Fibroblast of skin of abdomen (primary cell): ENCODE measurements around the gene CCDC192.

Source experiments
- DNase-seq: peaks from one replicate; pipeline ENCODE4 v3.0.0-alpha.2; 2013

CCDC192 gene

GRCh38 chr5:127887282-127887681, 184.1 kb downstream of the CCDC192 start:
- DNase-seq: peak; percentile 10

DNA sequence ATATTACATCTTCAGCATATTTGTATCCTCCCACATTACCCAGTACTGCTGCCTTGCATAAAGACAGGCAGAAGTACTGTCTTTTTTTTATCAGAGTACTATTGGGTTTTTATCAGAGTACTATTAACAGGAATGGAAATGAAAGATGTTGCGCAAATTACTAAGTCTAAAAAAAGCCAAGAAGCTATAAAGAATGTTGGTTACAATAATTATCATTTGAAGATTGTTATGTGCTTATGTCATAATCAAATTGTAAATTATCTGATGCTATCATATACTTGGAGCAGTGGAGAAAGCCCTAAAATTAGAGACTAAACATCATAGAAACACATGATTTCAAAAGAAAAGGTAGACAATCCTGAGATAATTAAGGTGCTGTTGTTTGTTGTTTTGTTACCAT, 188.8 kb downstream of the CCDC192 start:
- DNase-seq: peak; percentile 5

- DNase-seq: peak; percentile 82
These were observed 189.4 kb downstream of the CCDC192 start for GRCh38 chr5:127892467-127893207.

DNA sequence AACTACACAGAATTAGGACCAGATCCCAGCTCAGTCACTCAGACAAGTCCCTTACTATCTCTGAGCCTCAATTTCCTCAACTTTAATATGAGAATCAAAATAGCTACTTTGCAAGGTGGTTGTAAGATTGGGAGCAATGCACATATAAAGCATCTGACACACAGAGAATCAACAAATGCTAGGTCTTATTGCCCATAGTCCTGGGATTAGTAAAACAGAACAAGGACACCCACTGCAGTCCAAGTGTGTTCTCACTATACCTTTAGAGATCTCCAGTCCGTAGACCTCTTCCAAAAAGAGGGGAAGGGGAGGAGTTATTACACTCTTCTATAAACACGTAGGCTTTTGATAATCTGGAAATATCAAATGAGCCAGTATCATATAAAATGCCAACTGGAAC, 190.0 kb downstream of the CCDC192 start:
- no peak for DNase-seq

DNA sequence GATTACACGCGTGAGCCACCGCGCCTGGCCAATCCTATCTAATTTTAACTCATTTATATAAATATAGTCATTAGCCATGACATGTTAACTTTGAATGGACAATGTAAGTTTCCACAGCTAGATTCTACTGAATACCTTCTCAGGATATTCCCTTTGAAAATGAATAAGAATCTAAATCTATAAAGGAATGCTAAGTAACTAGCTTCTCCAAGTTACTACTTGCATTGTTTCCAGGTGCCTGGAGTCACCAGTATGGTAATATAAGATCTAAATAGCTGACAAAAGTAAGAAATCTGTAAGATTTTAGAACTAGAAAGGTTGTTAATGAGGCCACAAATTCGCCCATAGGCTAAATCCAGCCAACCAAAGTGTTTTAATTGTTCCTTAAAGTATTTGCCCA, 191.3 kb downstream of the CCDC192 start:
- no peak for DNase-seq

GRCh38 chr5:127898551-127899213, 195.5 kb downstream of the CCDC192 start:
- DNase-seq: peak; percentile 21

GRCh38 chr5:127899214-127899610, 196.0 kb downstream of the CCDC192 start:
- no peak for DNase-seq

DNA sequence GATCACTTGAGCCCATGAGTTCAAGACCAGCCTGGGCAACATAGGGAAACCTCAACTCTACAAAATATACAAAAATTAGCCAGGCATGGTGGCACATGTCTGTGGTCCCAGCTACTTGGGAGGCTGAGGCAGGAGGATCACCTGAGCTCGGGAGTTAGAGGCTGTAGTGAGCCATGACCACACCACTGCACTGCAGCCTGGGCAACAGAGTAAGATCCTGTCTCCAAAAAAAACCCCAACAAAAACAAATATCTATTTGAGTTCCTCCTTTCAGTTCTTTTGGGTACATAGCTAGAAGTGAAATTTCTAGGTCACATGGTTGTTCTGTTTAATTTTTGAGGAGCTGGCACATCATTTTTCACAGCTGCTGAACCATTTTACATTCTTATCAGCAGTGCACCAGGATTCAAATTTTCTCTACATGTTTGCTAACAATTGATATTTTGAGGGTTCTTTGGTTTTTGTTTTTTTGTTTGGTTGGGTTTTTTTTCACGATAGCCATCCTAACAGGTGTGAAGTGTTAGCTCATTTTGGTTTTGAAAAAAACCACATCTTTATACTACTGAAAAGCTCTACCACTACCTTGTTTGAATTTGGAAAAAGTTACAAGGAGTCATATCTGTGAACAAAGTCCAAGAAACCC, 203.5 kb downstream of the CCDC192 start:
- DNase-seq: no peak

GRCh38 chr5:127907907-127908306, 204.7 kb downstream of the CCDC192 start:
- DNase-seq: no peak

DNA sequence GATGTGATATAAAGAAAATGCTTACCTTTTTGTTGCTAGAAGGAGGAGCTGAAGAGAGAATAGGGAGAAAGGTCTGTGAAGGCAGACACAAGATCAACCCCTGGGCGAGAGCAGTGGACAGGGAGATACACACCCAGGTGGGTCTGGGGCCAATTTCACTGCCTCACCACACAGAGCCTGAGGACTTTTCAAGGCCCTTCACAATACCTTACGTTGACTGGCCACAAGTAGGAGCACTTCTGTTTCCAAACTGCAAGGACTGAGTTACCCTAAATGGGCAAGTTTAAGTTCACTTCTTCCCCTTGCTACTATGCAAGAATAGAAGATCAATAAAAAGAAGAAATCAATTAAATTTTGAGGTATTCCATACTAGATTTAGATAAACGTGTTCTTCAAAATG, 205.9 kb downstream of the CCDC192 start:
- DNase-seq: peak; percentile 28

DNA sequence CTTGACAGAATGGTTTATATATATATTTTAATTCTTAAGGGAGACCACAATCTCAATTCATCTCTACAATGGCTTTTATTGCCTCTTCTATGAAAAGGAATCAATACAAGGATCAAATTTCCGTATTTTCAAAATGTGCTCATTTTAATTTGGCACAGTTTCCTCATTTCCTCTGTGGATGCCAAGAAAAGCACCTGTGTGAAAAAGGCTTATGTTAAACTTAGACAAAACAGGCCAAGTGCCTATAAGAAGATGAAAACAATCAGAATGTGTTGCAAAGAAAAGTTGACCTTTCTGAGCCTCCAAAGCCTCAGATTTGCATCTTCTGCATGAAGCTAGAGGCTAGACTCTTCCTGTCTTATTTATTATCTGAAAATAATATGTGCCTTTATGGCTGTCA, 206.6 kb downstream of the CCDC192 start:
- DNase-seq: no peak

DNA sequence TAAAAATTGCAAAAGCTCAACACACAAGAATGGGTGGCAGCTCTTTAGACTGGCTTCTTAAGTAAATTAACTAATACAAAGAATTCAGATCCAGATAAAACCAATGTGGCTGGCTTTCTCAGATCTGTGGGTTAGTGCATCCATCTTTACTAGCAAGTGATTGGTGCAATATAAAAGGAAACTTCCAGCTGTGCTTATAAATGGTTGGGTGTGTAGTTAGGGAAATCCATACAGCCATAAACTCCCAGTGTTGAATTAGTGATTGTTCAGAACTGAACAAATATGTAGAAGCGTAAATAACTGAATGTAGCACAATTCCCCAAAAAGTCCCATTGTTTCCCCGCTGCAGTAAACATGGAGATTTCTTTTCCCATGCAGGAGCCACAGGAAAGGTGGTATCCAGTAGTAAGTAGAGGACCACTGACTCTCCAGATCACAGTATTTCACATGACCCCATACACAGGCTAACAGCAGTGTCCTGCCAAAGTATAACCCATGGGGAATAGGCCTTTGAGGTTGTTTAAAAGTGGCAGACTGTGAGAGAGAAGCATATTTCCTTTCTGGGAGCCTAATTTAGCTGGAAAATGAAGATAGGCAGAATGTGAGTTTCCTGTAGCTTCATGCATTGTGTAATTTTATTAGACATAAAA, 207.2 kb downstream of the CCDC192 start:
- DNase-seq: no peak

GRCh38 chr5:127911619-127912018, 208.4 kb downstream of the CCDC192 start:
- DNase-seq: no peak

DNA sequence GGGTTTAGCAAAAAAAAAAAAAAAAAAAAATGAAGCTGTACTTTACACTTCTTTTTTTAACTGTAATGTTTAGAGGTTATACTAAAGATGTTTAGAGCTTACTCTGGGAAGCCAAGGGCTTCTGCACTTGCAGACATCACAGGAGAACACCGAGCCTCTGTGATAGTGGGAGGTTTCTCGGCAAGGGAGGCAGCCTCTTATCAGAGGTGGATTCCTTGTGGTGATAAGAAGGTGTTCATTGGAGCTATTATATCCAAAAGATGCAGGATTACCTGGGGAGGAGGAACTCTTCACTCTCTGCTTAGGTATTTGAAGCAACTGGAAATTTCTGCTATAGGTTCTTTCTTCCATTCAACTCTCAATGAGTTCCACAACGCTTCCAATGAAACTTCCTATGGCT, 209.2 kb downstream of the CCDC192 start:
- no peak for DNase-seq

GRCh38 chr5:127916885-127917573, 213.8 kb downstream of the CCDC192 start:
- DNase-seq: no peak

DNA sequence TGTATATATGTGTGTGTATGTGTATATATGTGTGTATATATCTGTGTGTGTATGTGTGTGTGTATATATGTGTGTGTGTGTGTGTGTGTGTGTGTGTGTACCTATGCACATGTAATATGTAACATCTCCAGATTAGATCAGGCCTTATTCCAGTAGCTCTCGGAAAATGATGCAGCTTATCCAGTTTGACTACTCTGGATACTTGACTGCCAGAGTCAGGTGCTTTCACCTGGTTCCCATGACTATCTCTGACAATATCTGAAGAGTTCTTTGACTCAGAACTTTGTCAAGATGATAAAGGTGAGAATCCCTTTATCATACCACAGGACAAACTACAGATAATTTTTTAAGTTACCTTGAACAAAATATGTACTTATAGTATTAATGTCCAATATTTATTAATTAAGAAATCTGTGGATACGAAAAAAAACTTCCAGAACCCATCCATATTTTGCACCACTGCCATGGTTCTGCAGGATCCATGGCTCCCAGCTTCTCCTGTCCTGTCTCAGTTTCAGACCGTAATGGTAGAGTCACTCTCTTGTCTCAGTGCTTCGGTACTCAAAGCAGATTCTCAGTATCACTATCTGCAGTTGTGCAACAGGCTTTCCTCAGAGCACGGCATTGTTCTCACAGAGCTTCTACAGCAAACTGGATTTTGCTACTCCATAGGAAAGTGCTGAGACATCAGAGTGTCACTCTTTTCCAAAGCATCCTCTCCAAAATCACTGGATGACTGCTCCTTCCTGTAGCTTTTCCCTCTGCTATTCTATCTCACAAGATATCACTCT, 216.0 kb downstream of the CCDC192 start:
- DNase-seq: no peak

- DNase-seq: no peak
These were observed 216.6 kb downstream of the CCDC192 start for GRCh38 chr5:127919818-127920217.

GRCh38 chr5:127920936-127921335, 217.7 kb downstream of the CCDC192 start:
- DNase-seq: no peak

DNA sequence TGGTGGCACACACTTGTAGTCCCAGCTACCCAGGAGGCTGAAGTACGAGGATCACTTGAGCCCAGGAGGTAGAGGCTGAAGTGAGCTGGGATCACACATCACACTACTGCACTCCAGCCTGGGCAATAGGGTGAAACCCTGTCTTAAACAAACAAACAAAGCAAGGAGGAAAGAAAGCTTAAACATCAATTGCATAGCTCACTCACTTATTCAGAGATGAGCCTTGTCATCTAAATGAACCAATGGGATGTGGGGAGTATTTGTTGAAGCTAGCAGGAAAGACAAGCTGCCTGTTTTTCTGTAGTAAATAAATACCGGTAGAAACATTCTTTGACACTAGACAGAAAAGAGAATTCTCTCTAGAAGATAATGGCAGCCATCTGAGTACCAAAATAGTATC, 219.4 kb downstream of the CCDC192 start:
- no peak for DNase-seq

DNA sequence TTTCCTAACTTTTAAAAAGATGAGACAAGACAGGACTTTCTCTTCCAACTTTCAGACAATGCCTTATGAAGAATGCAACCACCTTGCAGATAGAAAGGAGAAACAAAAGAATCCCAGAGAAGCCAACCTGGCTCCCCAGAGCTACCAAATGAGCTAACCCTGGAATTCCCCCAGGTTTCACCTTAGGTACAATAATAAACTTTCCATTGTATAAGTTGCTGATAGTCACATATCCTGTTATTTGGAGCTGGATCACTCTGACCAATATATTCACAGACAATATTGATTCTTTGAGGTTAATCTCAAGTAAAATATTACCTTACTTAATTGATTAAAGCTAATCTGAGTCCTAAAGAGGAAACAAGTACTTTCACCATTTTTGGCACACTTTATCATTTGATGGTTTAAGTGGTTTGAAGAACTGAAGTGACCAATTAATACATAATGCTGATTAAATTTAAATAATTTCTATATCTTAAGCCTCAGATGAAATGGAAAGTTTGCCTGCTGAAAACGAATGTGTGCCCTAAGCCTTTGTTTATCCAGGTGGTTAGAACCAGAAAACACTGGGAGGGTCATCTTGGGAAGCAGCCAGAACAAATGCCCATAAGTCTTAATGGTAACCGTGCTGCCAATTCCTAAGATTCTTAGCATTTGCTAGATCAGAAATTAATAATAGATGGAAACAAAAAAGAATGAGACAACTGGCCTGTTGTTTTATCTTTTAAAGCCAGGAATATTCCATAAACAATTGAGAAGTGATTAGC, 220.8 kb downstream of the CCDC192 start:
- DNase-seq: no peak

- DNase-seq: no peak
These were observed 221.4 kb downstream of the CCDC192 start for GRCh38 chr5:127924606-127925005.
